ENCODE results near the gene UCHL3. TPM values are rescaled to one million over a fixed set of nuclear protein-coding genes. Genes with fewer than 3 reads are reported as not detected.

UCHL3 gene
- total RNA-seq, result 27.4 and 41.5 TPM in 2 replicates

- peak within 1 kb of the TSS; percentile 99 for H3K4me3 ChIP-seq (ENCODE audit: low read depth, low read length)
- TF ChIP-seq, protein P1, sequence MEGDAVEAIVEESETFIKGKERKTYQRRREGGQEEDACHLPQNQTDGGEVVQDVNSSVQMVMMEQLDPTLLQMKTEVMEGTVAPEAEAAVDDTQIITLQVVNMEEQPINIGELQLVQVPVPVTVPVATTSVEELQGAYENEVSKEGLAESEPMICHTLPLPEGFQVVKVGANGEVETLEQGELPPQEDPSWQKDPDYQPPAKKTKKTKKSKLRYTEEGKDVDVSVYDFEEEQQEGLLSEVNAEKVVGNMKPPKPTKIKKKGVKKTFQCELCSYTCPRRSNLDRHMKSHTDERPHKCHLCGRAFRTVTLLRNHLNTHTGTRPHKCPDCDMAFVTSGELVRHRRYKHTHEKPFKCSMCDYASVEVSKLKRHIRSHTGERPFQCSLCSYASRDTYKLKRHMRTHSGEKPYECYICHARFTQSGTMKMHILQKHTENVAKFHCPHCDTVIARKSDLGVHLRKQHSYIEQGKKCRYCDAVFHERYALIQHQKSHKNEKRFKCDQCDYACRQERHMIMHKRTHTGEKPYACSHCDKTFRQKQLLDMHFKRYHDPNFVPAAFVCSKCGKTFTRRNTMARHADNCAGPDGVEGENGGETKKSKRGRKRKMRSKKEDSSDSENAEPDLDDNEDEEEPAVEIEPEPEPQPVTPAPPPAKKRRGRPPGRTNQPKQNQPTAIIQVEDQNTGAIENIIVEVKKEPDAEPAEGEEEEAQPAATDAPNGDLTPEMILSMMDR (IDR thresholded peaks at IDR 0.05; ENCODE audit: insufficient read depth, low read depth, low read length), result peak; percentile 67
- DNase-seq (ENCODE audit: low read depth), result peak; percentile 96
Measured at GRCh38 chr13:75549262-75550158, at the start of gene UCHL3. TSS of gene UCHL3 (plus strand) at chr13:75549791. CDS start at chr13:75549821, 30 bp downstream.

- DNase-seq (ENCODE audit: low read depth), result no peak
- TF ChIP-seq, protein P1 (IDR thresholded peaks at IDR 0.05; ENCODE audit: insufficient read depth, low read depth, low read length), result no peak
- H3K4me3 ChIP-seq (ENCODE audit: low read depth, low read length), result no peak overlapping the region
Measured at GRCh38 chr13:75505327-75505726, 44.3 kb upstream of the UCHL3 start.

GRCh38 chr13:75506018-75506417 lies 43.6 kb upstream of the UCHL3 start:
- H3K4me3 ChIP-seq (ENCODE audit: low read depth, low read length), result no peak overlapping the region
- DNase-seq (ENCODE audit: low read depth), result no peak
- TF ChIP-seq, protein P1 (IDR thresholded peaks at IDR 0.05; ENCODE audit: insufficient read depth, low read depth, low read length), result no peak

- DNase-seq (ENCODE audit: low read depth), result no peak
- no peak overlapping the region for H3K4me3 ChIP-seq (ENCODE audit: low read depth, low read length)
- TF ChIP-seq, protein P1 (IDR thresholded peaks at IDR 0.05; ENCODE audit: insufficient read depth, low read depth, low read length), result no peak
Measured at GRCh38 chr13:75507027-75508001, 42.3 kb upstream of the UCHL3 start.

GRCh38 chr13:75508002-75508548 lies 41.5 kb upstream of the UCHL3 start:
- no peak for DNase-seq (ENCODE audit: low read depth)
- TF ChIP-seq, protein P1 (IDR thresholded peaks at IDR 0.05; ENCODE audit: insufficient read depth, low read depth, low read length), result no peak
- no peak overlapping the region for H3K4me3 ChIP-seq (ENCODE audit: low read depth, low read length)

DNA sequence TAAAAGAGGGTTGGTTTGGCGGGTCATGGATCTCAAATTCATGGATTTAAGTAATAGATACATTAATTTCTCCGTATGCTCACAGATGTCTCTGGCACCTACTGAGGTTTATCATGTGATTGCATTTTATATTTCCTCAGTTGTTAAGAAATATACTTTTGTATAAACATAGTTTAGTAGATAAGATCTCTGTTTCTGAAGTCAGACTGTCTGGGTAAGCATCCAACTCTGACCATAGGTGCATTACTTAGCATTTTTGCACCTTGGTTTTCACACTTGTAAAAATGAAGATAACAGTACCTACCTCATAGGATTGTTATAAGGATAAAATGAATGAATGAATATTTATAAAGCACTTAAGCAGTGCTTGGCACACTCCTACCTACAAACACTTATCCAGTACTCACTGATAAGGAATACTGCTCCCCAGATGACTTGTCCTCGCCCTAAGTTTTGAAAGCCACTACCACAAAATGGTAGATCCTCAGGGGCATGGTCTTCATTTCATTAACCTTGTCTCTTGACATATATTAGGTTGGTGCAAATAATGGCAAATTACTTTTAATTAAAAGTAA lies 38.5 kb upstream of the UCHL3 start:
- TF ChIP-seq, protein P1 (IDR thresholded peaks at IDR 0.05; ENCODE audit: insufficient read depth, low read depth, low read length), result no peak
- no peak overlapping the region for H3K4me3 ChIP-seq (ENCODE audit: low read depth, low read length)
- DNase-seq (ENCODE audit: low read depth), result peak; percentile 8

Measured in fibroblast of villous mesenchyme (primary cell).